ENCODE data around the gene IL16. TPM values are rescaled to one million over a fixed set of nuclear protein-coding genes. Genes with fewer than 3 reads are reported as not detected.

Gene IL16
- total RNA-seq, 3 donors from 2014 or later = 11.1 to 40.5 (median 20.3) TPM

- H3K4me3 ChIP-seq = no peak overlapping the region
- no peaks in the 10 kb centered on the region for H3K27me3 ChIP-seq
- intact Hi-C loops (cut with DNase I; ENCODE audit: low total_unique reads) = no loop called here
- no peaks in the 10 kb centered on the region for H3K9me3 ChIP-seq
- no peak overlapping the region for H3K27ac ChIP-seq
- H3K36me3 ChIP-seq = no peaks in the 10 kb centered on the region
- no peak for DNase-seq (ENCODE audit: low spot score in 2 of 2)
- H3K4me1 ChIP-seq = peaks cover 0 to 7% of the 10 kb centered on the region in 2 donors
- TF ChIP-seq CTCF (IDR thresholded peaks at IDR 0.05) (no peak), POLR2A (IDR thresholded peaks at IDR 0.05) (no peak), POLR2AphosphoS5 (IDR thresholded peaks at IDR 0.05) (no peak)
Observed at GRCh38 chr15:81315452-81316175, 118.9 kb downstream of the IL16 start.

DNA sequence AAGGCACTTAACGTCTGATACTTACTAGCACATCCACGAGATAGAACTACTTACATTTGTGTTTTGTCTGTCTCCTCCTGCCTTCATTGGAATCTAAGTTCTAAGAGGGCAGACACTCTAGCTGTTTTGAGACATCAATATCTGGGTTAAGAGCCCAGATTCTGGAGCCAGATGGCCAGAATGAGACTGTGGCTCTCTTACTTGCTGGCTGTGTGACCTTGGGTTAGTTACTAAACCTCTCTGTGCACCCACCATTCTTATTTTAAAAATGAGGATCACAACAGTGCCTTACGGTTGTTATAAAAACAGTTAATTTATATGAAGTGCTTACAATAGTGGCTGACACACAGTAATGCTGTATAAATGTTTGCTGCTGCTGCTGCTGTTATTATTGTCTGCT lies 119.6 kb downstream of the IL16 start:
- TF ChIP-seq POLR2AphosphoS5 (IDR thresholded peaks at IDR 0.05) (no peak), POLR2A (IDR thresholded peaks at IDR 0.05) (no peak)
- no peak overlapping the region for H3K27ac ChIP-seq
- H3K36me3 ChIP-seq = no peaks in the 10 kb centered on the region
- no peaks in the 10 kb centered on the region for H3K9me3 ChIP-seq
- no peak for DNase-seq (ENCODE audit: low spot score in 2 of 2)
- peaks cover 0 to 7% of the 10 kb centered on the region in 2 donors for H3K4me1 ChIP-seq
- no peak overlapping the region for H3K4me3 ChIP-seq
- H3K27me3 ChIP-seq = no peaks in the 10 kb centered on the region
- intact Hi-C loops (cut with DNase I; ENCODE audit: low total_unique reads) = no loop called here

DNA sequence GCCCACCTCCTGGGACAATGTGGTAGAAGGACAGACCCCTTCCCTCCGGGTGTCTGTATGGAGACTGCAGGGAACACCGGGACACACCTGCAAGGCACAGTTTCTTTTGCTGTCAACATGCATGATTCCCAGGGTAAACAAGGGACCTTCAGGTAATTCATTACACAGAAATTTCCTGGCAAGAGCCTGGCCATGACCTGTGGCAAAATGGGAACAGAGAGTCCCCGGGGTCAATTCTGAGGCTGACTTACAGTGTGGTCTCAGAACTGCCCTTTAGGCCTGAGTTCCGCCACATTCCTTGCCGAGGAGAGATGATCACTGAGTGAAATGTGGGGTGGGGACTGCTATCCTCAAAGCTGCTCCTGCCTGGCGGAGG lies 121.0 kb downstream of the IL16 start:
- peaks cover 0 to 3% of the 10 kb centered on the region in 2 donors for H3K4me1 ChIP-seq
- TF ChIP-seq POLR2A (IDR thresholded peaks at IDR 0.05) (no peak), POLR2AphosphoS5 (IDR thresholded peaks at IDR 0.05) (no peak)
- no peak overlapping the region for H3K4me3 ChIP-seq
- DNase-seq (ENCODE audit: low spot score in 2 of 2) = no peak
- H3K27me3 ChIP-seq = no peaks in the 10 kb centered on the region
- H3K9me3 ChIP-seq = no peaks in the 10 kb centered on the region
- intact Hi-C loops (cut with DNase I; ENCODE audit: low total_unique reads) = no loop called here
- H3K27ac ChIP-seq = no peak overlapping the region
- no peaks in the 10 kb centered on the region for H3K36me3 ChIP-seq

- no peaks in the 10 kb centered on the region for H3K4me1 ChIP-seq
- intact Hi-C loops (cut with DNase I; ENCODE audit: low total_unique reads) = no loop called here
- H3K36me3 ChIP-seq = no peaks in the 10 kb centered on the region
- no peak overlapping the region for H3K4me3 ChIP-seq
- no peak for DNase-seq (ENCODE audit: low spot score in 2 of 2)
- no peak overlapping the region for H3K27ac ChIP-seq
- no peak for TF ChIP-seq POLR2AphosphoS5 (IDR thresholded peaks at IDR 0.05)
- no peak for TF ChIP-seq POLR2A (IDR thresholded peaks at IDR 0.05)
- no peak for TF ChIP-seq CTCF (IDR thresholded peaks at IDR 0.05)
- no peaks in the 10 kb centered on the region for H3K9me3 ChIP-seq
- H3K27me3 ChIP-seq = no peaks in the 10 kb centered on the region
Observed at GRCh38 chr15:81321667-81322066, 125.0 kb downstream of the IL16 start.

- TF ChIP-seq CTCF (IDR thresholded peaks at IDR 0.05) (no peak), POLR2AphosphoS5 (IDR thresholded peaks at IDR 0.05) (no peak), POLR2A (IDR thresholded peaks at IDR 0.05) (no peak)
- peak overlapping the region in 2 of 3 donors; percentile 7 to 77 for H3K4me3 ChIP-seq
- H3K27ac ChIP-seq = peak overlapping the region in 1 of 2 donors; percentile 29
- DNase-seq (ENCODE audit: low spot score in 2 of 2) = no peak
- H3K27me3 ChIP-seq = no peaks in the 10 kb centered on the region
- intact Hi-C loops (cut with DNase I; ENCODE audit: low total_unique reads) = no loop called here
- H3K36me3 ChIP-seq = no peaks in the 10 kb centered on the region
- no peaks in the 10 kb centered on the region for H3K9me3 ChIP-seq
- no peaks in the 10 kb centered on the region for H3K4me1 ChIP-seq
Observed at GRCh38 chr15:81322676-81323253, 126.1 kb downstream of the IL16 start.

DNA sequence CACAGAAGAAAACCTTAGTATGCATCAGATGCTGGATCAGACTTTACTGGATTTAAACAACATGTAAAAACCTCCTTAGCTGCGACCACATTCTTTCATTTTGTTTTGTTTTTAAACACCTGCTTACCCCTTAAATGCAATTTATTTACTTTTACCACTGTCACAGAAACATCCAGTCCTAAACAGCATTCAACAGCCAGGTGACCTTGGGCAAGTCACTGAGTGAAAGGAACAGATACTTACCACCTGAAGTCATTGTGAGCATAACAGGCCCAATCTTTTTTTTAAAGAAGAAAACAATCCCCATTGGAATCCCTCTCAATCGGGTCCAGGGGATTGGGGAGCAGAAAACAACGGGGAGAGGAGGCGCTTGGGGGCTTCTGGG lies 126.9 kb downstream of the IL16 start:
- H3K36me3 ChIP-seq = no peaks in the 10 kb centered on the region
- no peaks in the 10 kb centered on the region for H3K9me3 ChIP-seq
- peak overlapping the region; percentile 57 to 77 (median 77) for H3K4me3 ChIP-seq
- H3K27me3 ChIP-seq = no peaks in the 10 kb centered on the region
- TF ChIP-seq POLR2AphosphoS5 (IDR thresholded peaks at IDR 0.05) = no peak
- TF ChIP-seq CTCF (IDR thresholded peaks at IDR 0.05) = no peak
- no peak for TF ChIP-seq POLR2A (IDR thresholded peaks at IDR 0.05)
- no peak for DNase-seq (ENCODE audit: low spot score in 2 of 2)
- H3K4me1 ChIP-seq = no peaks in the 10 kb centered on the region
- peak overlapping the region; percentile 79 to 85 for H3K27ac ChIP-seq
- intact Hi-C loops (cut with DNase I; ENCODE audit: low total_unique reads) = no loop called here

All from breast epithelium (tissue), 4 donors.